ENCODE measurements around the gene CCDC120.

DNA sequence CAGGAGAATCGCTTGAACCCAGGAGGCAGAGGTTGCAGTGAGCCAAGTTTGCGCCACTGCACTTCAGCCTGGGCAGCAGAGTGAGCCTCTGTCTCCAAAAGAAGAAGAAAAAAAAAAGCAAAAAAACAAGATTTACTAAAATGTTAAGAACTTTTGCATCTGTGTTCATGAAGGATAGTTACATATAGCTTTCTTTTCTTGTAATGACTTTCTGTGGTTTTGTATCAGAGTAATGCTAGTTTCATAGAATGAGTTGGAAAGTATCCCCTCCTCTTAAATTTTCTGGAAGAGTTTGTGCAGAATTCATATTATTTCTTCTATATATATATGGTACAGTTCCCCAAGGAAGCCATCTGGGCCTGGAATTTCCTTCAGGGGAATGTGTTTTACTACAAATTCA, 39.7 kb upstream of the CCDC120 start:
- TF ChIP-seq POLR2A (IDR thresholded peaks at IDR 0.05; ENCODE audit: low read length), result no peak
- TF ChIP-seq GATA1 (IDR thresholded peaks at IDR 0.05; ENCODE audit: low read depth, low read length), result no peak

Data from erythroblast (primary cell).